GM12801 (cell line): Measurements from ENCODE around the gene LPP.

Experiments used
- TF ChIP-seq, protein P1 (sequence below): IDR thresholded peaks from one replicate; pipeline ENCODE4 v1.5.1; 2011; ENCODE audit warnings: control low read depth; ENCODE audit not compliant: insufficient read length; ENCODE audit errors: extremely low read depth

LPP gene

GRCh38 chr3:188178293-188178936, 24.5 kb downstream of the LPP start:
- TF ChIP-seq, protein P1, sequence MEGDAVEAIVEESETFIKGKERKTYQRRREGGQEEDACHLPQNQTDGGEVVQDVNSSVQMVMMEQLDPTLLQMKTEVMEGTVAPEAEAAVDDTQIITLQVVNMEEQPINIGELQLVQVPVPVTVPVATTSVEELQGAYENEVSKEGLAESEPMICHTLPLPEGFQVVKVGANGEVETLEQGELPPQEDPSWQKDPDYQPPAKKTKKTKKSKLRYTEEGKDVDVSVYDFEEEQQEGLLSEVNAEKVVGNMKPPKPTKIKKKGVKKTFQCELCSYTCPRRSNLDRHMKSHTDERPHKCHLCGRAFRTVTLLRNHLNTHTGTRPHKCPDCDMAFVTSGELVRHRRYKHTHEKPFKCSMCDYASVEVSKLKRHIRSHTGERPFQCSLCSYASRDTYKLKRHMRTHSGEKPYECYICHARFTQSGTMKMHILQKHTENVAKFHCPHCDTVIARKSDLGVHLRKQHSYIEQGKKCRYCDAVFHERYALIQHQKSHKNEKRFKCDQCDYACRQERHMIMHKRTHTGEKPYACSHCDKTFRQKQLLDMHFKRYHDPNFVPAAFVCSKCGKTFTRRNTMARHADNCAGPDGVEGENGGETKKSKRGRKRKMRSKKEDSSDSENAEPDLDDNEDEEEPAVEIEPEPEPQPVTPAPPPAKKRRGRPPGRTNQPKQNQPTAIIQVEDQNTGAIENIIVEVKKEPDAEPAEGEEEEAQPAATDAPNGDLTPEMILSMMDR = no peak

DNA sequence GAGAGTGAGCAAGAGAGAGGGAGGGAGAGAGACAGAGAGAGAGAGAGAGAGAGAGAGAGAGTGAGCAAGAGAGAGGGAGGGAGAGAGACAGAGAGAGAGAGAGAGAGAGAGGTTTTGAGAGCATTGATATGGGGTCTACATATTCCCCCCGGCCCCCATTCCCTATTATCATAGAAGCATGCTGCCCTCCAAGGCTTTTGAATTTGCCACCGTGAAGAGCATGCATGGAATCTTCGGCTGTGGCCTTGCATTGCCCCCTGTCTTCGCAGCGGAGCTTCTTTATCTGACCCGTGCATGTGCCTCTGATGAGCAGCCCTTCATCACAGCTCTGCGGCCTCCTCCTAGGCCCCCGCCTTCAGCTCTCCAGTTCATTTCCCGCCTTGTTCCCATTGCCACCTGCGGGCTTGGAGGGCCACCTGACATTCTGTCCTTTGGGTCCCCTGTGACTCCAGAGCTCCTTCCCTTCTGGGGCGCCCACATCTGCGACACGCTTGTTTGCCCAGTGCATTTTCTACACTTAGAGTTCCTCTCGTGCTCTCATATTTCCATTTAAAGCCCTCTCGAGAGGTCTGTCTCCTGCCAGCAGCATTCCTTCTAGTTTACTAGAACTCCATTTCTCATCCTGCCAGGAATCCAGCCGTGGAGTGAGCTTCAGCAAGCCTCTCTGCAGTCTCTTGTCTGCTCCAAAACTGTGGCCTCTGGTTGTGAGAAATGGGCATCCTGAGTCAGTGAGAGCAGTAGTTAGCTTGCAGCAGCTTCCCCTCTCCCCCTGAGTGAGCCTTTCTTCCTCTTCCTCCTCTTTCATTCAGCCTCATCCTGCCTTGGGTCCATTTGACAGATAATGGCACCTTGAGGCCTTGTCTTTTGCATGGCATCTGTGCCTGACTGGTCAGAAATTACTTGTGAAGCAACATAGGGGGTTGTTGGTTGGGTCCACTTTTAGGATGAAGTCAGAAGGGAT, 25.3 kb downstream of the LPP start:
- TF ChIP-seq, protein P1 = no peak

DNA sequence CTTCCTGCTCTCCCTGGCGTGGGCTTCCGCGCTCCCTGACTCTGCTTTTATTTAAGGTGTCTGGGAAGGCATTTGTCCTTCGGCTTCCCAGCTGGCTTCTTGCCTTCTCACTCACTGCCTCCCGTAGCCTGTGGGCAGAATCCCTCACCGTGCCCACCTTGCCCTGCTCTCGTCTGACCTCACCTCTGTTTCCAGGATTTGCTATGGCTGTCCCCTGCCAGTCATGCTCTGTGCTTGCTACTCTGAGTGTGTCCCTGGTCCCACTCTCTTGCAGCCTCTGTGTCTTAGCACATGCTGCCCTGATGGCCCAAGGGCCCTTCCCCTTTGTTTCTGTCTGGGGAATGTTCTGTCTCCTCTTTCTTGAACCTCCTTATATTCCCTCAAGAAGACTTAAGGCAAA, 26.2 kb downstream of the LPP start:
- TF ChIP-seq, protein P1 = no peak

DNA sequence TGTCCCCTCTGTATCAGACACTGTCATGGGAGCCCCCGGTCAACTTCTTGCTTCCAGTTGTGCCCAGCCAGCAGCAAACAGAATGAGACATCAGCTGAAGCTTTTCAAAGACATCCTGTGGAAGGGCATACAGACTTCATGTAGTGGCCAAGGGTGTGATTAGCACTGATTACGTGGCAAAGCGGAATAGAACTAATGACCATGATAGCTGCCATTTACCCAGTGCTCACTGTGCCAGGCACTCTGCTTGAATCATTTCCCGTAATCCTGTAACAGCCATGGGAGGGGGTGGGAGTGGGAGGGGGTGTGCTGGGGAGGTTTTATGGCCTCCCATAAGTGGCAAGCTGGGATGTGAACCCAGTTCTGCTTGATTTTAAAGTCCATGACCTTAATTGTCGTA, 29.5 kb downstream of the LPP start:
- TF ChIP-seq, protein P1 = no peak

DNA sequence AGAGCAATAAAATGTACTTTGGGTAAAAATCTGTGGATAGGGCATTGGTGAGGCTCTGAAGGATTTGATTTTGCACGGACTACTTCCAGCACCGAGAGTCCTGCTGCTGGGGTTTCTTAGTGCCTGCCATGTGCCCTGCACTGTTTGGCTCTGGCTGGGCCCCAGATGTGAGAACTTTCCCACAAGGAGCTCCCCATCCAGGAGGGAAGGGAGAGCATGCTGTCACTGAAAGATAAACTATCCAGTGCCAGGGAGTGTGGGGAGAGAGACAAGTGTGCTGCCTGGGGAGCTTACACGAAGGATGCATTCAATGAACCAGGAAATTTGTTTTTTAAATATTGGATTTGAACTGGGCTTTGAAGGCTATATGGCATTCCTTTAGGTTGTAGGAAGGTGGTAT, 30.2 kb downstream of the LPP start:
- TF ChIP-seq, protein P1 = no peak

DNA sequence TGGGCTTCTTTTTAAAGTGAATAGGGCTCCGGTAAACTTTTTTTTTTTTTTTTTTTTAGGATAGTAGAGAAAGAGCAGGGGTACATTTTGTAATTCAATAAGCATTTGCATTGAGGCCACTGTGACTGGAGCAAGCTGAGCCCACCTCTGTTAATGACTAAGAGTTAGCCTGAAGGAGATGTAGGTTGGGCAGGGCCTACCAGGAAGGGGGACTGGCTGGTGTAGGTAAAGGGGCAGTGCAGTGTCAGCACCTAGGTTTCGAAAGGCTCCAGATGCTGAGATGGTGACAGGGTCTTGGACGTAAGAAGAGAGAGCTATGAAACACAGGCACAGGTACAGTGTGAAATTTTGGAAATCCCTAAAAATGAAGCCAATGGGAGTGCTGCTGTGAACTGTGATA, 30.7 kb downstream of the LPP start:
- TF ChIP-seq, protein P1 = no peak

- TF ChIP-seq, protein P1 = no peak
Observed at GRCh38 chr3:188185717-188186251, 31.8 kb downstream of the LPP start.
